ENCODE data around the gene ANO2.

GRCh38 chr12:5654019-5654418 is 291.0 kb downstream of the ANO2 start:
- TF ChIP-seq, protein P1, sequence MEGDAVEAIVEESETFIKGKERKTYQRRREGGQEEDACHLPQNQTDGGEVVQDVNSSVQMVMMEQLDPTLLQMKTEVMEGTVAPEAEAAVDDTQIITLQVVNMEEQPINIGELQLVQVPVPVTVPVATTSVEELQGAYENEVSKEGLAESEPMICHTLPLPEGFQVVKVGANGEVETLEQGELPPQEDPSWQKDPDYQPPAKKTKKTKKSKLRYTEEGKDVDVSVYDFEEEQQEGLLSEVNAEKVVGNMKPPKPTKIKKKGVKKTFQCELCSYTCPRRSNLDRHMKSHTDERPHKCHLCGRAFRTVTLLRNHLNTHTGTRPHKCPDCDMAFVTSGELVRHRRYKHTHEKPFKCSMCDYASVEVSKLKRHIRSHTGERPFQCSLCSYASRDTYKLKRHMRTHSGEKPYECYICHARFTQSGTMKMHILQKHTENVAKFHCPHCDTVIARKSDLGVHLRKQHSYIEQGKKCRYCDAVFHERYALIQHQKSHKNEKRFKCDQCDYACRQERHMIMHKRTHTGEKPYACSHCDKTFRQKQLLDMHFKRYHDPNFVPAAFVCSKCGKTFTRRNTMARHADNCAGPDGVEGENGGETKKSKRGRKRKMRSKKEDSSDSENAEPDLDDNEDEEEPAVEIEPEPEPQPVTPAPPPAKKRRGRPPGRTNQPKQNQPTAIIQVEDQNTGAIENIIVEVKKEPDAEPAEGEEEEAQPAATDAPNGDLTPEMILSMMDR (conservative IDR thresholded peaks at IDR 0.05; ENCODE audit: low read depth in 2 of 2), result no peak
- no peak for TF ChIP-seq EZH2 (IDR thresholded peaks at IDR 0.05; ENCODE audit: low read depth, unreplicated experiment)
- TF ChIP-seq POLR2AphosphoS5 (IDR thresholded peaks at IDR 0.05; ENCODE audit: low read depth), result no peak
- TF ChIP-seq, protein P2, sequence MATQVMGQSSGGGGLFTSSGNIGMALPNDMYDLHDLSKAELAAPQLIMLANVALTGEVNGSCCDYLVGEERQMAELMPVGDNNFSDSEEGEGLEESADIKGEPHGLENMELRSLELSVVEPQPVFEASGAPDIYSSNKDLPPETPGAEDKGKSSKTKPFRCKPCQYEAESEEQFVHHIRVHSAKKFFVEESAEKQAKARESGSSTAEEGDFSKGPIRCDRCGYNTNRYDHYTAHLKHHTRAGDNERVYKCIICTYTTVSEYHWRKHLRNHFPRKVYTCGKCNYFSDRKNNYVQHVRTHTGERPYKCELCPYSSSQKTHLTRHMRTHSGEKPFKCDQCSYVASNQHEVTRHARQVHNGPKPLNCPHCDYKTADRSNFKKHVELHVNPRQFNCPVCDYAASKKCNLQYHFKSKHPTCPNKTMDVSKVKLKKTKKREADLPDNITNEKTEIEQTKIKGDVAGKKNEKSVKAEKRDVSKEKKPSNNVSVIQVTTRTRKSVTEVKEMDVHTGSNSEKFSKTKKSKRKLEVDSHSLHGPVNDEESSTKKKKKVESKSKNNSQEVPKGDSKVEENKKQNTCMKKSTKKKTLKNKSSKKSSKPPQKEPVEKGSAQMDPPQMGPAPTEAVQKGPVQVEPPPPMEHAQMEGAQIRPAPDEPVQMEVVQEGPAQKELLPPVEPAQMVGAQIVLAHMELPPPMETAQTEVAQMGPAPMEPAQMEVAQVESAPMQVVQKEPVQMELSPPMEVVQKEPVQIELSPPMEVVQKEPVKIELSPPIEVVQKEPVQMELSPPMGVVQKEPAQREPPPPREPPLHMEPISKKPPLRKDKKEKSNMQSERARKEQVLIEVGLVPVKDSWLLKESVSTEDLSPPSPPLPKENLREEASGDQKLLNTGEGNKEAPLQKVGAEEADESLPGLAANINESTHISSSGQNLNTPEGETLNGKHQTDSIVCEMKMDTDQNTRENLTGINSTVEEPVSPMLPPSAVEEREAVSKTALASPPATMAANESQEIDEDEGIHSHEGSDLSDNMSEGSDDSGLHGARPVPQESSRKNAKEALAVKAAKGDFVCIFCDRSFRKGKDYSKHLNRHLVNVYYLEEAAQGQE (IDR thresholded peaks at IDR 0.05; ENCODE audit: unreplicated experiment), result no peak
- TF ChIP-seq CREB1 (CRISPR knock-in tag; IDR thresholded peaks at IDR 0.05; ENCODE audit: low read depth), result no peak

Measured in GM23338 (cell line).